Measurements from ENCODE around the gene PHC1. TPM values are rescaled to one million over a fixed set of nuclear protein-coding genes. Genes with fewer than 3 reads are reported as not detected.
"Not testable (repeated sequence)": the region's sequence is repeated elsewhere in the genome, so short reads cannot be mapped to it uniquely, and the experiment has no call there.

Gene PHC1
- polyA plus RNA-seq (2013) = 62.6 TPM

DNA sequence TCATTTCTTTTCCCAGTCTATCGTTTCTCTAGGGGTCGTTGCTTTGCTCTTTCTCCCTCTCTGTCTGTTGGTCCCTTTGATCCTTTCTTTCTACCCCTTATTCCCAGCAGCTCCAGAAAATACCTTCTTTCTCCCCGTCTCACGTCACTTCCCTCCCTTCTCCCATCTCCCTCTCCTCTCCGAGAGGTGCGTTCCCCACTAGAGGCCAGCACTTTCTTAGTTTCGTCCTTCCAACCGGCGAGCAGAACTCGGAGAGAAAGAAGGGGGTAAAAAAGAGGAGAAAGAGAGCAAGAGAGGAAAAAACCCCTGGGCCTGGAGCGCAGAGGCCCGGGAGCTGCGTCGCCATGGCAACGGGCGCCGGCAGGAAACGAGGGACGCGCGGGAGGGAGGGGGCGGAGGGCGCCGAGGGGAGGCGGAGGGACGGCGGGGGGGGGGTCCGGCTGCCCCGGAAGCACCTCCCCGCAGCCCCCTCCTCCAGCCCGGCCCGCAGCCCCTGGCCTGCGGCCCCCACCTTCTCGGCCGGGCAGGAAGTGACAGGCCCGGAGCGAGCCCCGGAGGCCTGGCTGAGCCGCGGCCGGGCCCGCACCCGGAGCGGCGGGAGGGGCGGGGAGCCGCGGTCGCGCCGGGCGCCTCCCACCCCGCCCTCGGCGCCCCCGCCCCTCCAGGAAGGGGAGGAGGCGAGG is at the start of gene PHC1:
PHC1 (plus strand) TSS at position 477 of the 683 bp plus-strand sequence. CDS start 3,169 bp downstream, outside the sequence.
- Histone ChIP-seq H3K27ac (ENCODE audit: insufficient read depth in 1 of 2, low read depth in 1 of 2, low read length in 2 of 2, poor library complexity in 1 of 2, severe bottlenecking in 2 of 2) (peak within 1 kb of the TSS; percentile 82 to 90), H3K4me3 (ENCODE audit: control insufficient read depth in 1 of 7, extremely low read depth in 1 of 7, insufficient read depth in 4 of 7, low read depth in 2 of 7, low read length in 6 of 7) (peak within 1 kb of the TSS; percentile 60 to 92 (median 87)), H3K4me1 (ENCODE audit: control extremely low read depth in 1 of 4, control insufficient read depth in 4 of 4, insufficient read depth in 4 of 4, low read length in 3 of 4) (peaks cover 0 to 25% (median 18%) of the 10 kb centered on the region in 4 experiments)
- peak; percentile 66 to 79 (median 77) for DNase-seq
- CTCF ChIA-PET = interaction anchor here (0.8 to 1.6 kb wide), 5 partner anchors 20 to 35 kb away, joined by 3 to 6 read pairs (median 3); partner anchors contain the start of gene M6PR
- POLR2A ChIA-PET; H3K36me3 ChIP-seq (ENCODE audit: control insufficient read depth in 4 of 4, insufficient read depth in 4 of 4, low read length in 3 of 4); H3K27me3 ChIP-seq (replicated peaks in 2 of 5; ENCODE audit: control insufficient read depth in 4 of 5, insufficient read depth in 5 of 5, low read length in 4 of 5); H3K9me3 ChIP-seq (ENCODE audit: control extremely low read depth in 1 of 5, control insufficient read depth in 4 of 5, insufficient read depth in 2 of 5, low read depth in 1 of 5, low read length in 4 of 5): not testable (repeated sequence)
- 0% methylated on average over 7 of the region's 57 CpGs for WGBS (ENCODE audit: insufficient coverage)

DNA sequence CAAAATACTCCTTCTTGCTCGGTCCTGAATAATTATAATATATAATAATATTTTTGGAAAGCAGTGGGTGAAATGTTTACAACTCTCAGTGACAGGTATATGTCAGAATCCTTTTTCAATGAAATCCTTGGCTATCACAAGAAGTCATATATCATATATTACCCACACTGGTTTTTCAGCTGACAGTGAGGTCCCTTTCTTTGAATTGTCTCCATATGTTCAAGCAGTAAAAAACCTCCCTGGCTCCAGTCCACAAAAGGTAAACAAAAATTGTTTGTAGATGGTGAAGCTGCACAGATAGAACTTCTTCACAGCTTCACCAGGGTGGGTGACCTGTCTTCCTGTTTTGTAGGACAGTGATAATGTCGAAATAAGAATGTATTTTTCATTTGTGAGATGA is 47.9 kb upstream of the PHC1 start:
- Histone ChIP-seq H3K9me3 (ENCODE audit: control extremely low read depth in 1 of 5, control insufficient read depth in 4 of 5, insufficient read depth in 2 of 5, low read depth in 1 of 5, low read length in 4 of 5) (no peaks in the 10 kb centered on the region), H3K36me3 (ENCODE audit: control insufficient read depth in 4 of 4, insufficient read depth in 4 of 4, low read length in 3 of 4) (no peaks in the 10 kb centered on the region), H3K4me1 (ENCODE audit: control extremely low read depth in 1 of 4, control insufficient read depth in 4 of 4, insufficient read depth in 4 of 4, low read length in 3 of 4) (no peaks in the 10 kb centered on the region), H3K4me3 (ENCODE audit: control insufficient read depth in 1 of 7, extremely low read depth in 1 of 7, insufficient read depth in 4 of 7, low read depth in 2 of 7, low read length in 6 of 7) (no peak overlapping the region), H3K27me3 (replicated peaks in 2 of 5; ENCODE audit: control insufficient read depth in 4 of 5, insufficient read depth in 5 of 5, low read length in 4 of 5) (no peaks in the 10 kb centered on the region), H3K27ac (ENCODE audit: insufficient read depth in 1 of 2, low read depth in 1 of 2, low read length in 2 of 2, poor library complexity in 1 of 2, severe bottlenecking in 2 of 2) (no peak overlapping the region)
- CTCF ChIA-PET = interaction anchor here (0.6 to 1.3 kb wide), 2 partner anchors 10 to 24 kb away, joined by 3 read pairs; no protein-coding TSS in a partner anchor
- DNase-seq = no peak
- POLR2A ChIA-PET = no interaction called here
- no CpG with 5 or more reads among the region's 2 CpGs for WGBS (ENCODE audit: insufficient coverage)

DNA sequence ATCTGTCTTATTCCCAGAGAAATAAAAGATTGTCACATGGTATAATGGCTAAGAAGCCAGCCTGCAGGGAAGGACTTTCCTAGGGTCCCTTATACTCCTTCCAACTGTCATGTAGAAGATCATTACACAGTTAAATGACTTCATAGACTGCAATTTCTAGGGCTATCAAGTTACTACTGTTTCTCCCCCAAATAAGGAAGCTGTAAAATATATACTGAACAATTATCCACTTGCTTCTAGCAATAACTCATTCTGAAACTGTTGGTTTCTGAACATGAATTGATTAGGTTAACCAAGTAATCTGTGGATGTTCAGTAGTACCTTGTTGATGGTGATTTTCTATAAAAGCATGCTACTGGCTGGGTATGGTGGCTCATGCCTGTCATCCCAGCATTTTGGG is 47.3 kb upstream of the PHC1 start:
- DNase-seq = no peak
- ChIA-PET CTCF (interaction anchor here (1.3 to 2.3 kb wide), 2 partner anchors 23 to 185 kb away, joined by 3 to 7 read pairs; no protein-coding TSS in a partner anchor), POLR2A (no interaction called here)
- no peaks in the 10 kb centered on the region for H3K4me1 ChIP-seq (ENCODE audit: control extremely low read depth in 1 of 4, control insufficient read depth in 4 of 4, insufficient read depth in 4 of 4, low read length in 3 of 4)
- no peak overlapping the region for H3K27ac ChIP-seq (ENCODE audit: insufficient read depth in 1 of 2, low read depth in 1 of 2, low read length in 2 of 2, poor library complexity in 1 of 2, severe bottlenecking in 2 of 2)
- no peaks in the 10 kb centered on the region for H3K9me3 ChIP-seq (ENCODE audit: control extremely low read depth in 1 of 5, control insufficient read depth in 4 of 5, insufficient read depth in 2 of 5, low read depth in 1 of 5, low read length in 4 of 5)
- no peak overlapping the region for H3K4me3 ChIP-seq (ENCODE audit: control insufficient read depth in 1 of 7, extremely low read depth in 1 of 7, insufficient read depth in 4 of 7, low read depth in 2 of 7, low read length in 6 of 7)
- no peaks in the 10 kb centered on the region for H3K27me3 ChIP-seq (replicated peaks in 2 of 5; ENCODE audit: control insufficient read depth in 4 of 5, insufficient read depth in 5 of 5, low read length in 4 of 5)
- H3K36me3 ChIP-seq (ENCODE audit: control insufficient read depth in 4 of 4, insufficient read depth in 4 of 4, low read length in 3 of 4) = no peaks in the 10 kb centered on the region

DNA sequence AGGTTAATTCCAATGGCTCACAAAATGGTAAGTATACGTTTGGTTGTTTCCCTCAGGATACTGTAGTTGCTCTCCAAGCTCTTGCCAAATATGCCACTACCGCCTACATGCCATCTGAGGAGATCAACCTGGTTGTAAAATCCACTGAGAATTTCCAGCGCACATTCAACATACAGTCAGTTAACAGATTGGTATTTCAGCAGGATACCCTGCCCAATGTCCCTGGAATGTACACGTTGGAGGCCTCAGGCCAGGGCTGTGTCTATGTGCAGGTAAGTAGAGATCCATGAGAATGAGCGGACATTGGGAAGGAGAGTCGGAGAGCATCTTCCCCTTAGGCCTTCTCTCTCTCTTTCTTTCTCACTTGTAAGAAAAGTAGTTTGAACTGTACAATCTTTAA is 46.5 kb upstream of the PHC1 start:
- Histone ChIP-seq H3K36me3 (ENCODE audit: control insufficient read depth in 4 of 4, insufficient read depth in 4 of 4, low read length in 3 of 4) (no peaks in the 10 kb centered on the region), H3K9me3 (ENCODE audit: control extremely low read depth in 1 of 5, control insufficient read depth in 4 of 5, insufficient read depth in 2 of 5, low read depth in 1 of 5, low read length in 4 of 5) (no peaks in the 10 kb centered on the region), H3K4me3 (ENCODE audit: control insufficient read depth in 1 of 7, extremely low read depth in 1 of 7, insufficient read depth in 4 of 7, low read depth in 2 of 7, low read length in 6 of 7) (no peak overlapping the region), H3K27ac (ENCODE audit: insufficient read depth in 1 of 2, low read depth in 1 of 2, low read length in 2 of 2, poor library complexity in 1 of 2, severe bottlenecking in 2 of 2) (no peak overlapping the region), H3K27me3 (replicated peaks in 2 of 5; ENCODE audit: control insufficient read depth in 4 of 5, insufficient read depth in 5 of 5, low read length in 4 of 5) (no peaks in the 10 kb centered on the region), H3K4me1 (ENCODE audit: control extremely low read depth in 1 of 4, control insufficient read depth in 4 of 4, insufficient read depth in 4 of 4, low read length in 3 of 4) (no peaks in the 10 kb centered on the region)
- 96% methylated on average over 5 of the region's 6 CpGs for WGBS (ENCODE audit: insufficient coverage)
- POLR2A ChIA-PET = no interaction called here
- CTCF ChIA-PET = interaction anchor here (1.0 to 2.3 kb wide), 2 partner anchors 23 to 186 kb away, joined by 3 to 7 read pairs; no protein-coding TSS in a partner anchor
- no peak for DNase-seq

DNA sequence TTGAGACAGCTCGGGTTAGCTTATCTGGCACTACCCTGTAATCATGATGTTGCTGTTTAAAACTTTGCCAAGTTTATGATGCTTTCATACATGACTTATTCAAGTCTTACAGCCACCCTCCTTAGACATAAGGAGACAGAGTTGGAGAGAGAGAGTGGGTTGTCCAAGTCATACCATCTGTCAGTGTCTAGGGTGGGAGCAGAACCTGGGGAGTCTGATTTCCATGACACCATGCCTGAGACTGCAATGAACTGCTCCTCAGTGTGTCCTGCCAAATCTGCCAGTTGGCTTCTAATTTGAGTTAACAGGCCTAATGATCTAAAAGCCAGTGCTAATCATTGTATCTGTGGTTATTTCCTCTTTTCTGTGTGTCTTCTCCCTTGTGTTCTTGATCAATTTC is 43.7 kb upstream of the PHC1 start:
- H3K4me3 ChIP-seq (ENCODE audit: control insufficient read depth in 1 of 7, extremely low read depth in 1 of 7, insufficient read depth in 4 of 7, low read depth in 2 of 7, low read length in 6 of 7) = no peak overlapping the region
- no peaks in the 10 kb centered on the region for H3K36me3 ChIP-seq (ENCODE audit: control insufficient read depth in 4 of 4, insufficient read depth in 4 of 4, low read length in 3 of 4)
- no peak overlapping the region for H3K27ac ChIP-seq (ENCODE audit: insufficient read depth in 1 of 2, low read depth in 1 of 2, low read length in 2 of 2, poor library complexity in 1 of 2, severe bottlenecking in 2 of 2)
- no peaks in the 10 kb centered on the region for H3K9me3 ChIP-seq (ENCODE audit: control extremely low read depth in 1 of 5, control insufficient read depth in 4 of 5, insufficient read depth in 2 of 5, low read depth in 1 of 5, low read length in 4 of 5)
- DNase-seq = no peak
- no peaks in the 10 kb centered on the region for H3K4me1 ChIP-seq (ENCODE audit: control extremely low read depth in 1 of 4, control insufficient read depth in 4 of 4, insufficient read depth in 4 of 4, low read length in 3 of 4)
- whole genome bisulfite sequencing (ENCODE audit: insufficient coverage) = no CpG with 5 or more reads among the region's 1 CpG
- ChIA-PET CTCF (interaction anchor here (1.2 kb wide), 1 partner anchor 20 kb away, joined by 3 read pairs; no protein-coding TSS in a partner anchor), POLR2A (no interaction called here)
- no peaks in the 10 kb centered on the region for H3K27me3 ChIP-seq (replicated peaks in 2 of 5; ENCODE audit: control insufficient read depth in 4 of 5, insufficient read depth in 5 of 5, low read length in 4 of 5)

DNA sequence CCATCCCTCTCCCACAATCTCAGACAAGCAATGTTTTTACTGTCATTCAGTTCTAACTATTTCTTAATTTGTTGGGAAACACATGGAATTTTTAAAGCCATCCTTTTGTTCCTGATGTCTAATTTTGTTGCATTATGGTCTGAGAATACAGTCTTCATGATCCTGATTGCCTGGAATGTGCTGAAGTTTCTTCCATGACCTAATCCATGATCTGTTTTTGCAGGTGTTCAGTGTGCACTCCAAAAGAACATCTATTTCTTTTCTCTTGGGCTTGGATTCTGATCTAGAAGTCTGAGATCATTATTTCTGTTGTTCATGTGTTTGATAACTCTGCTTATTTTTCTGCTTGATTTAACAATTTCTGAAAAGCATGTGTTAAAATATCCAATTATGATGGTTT is 43.2 kb upstream of the PHC1 start:
- H3K27ac ChIP-seq (ENCODE audit: insufficient read depth in 1 of 2, low read depth in 1 of 2, low read length in 2 of 2, poor library complexity in 1 of 2, severe bottlenecking in 2 of 2) = no peak overlapping the region
- POLR2A ChIA-PET = no interaction called here
- no peak for DNase-seq
- CTCF ChIA-PET = no interaction called here
- no peaks in the 10 kb centered on the region for H3K4me1 ChIP-seq (ENCODE audit: control extremely low read depth in 1 of 4, control insufficient read depth in 4 of 4, insufficient read depth in 4 of 4, low read length in 3 of 4)
- H3K9me3 ChIP-seq (ENCODE audit: control extremely low read depth in 1 of 5, control insufficient read depth in 4 of 5, insufficient read depth in 2 of 5, low read depth in 1 of 5, low read length in 4 of 5) = no peaks in the 10 kb centered on the region
- no peaks in the 10 kb centered on the region for H3K27me3 ChIP-seq (replicated peaks in 2 of 5; ENCODE audit: control insufficient read depth in 4 of 5, insufficient read depth in 5 of 5, low read length in 4 of 5)
- no peaks in the 10 kb centered on the region for H3K36me3 ChIP-seq (ENCODE audit: control insufficient read depth in 4 of 4, insufficient read depth in 4 of 4, low read length in 3 of 4)
- H3K4me3 ChIP-seq (ENCODE audit: control insufficient read depth in 1 of 7, extremely low read depth in 1 of 7, insufficient read depth in 4 of 7, low read depth in 2 of 7, low read length in 6 of 7) = no peak overlapping the region

DNA sequence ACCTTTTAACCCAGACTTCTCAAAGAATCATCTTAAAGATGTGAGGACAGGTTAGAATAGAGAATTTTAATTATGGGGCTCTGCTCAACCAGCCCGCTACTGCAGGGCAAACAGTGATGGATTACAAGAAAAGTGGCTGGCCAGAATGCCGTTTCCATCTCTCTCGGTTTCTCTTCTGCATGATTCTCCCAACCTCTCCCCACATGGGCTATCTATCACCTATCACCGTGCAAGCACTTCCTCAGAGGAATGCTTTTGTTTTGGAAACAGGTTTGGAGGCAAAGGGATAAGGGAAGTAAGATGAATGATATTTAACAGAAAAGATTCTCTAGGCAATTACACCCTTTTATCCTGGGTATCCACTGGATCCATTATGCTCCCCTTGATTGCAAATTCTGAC is 37.4 kb upstream of the PHC1 start:
- no peak overlapping the region for H3K4me3 ChIP-seq (ENCODE audit: control insufficient read depth in 1 of 7, extremely low read depth in 1 of 7, insufficient read depth in 4 of 7, low read depth in 2 of 7, low read length in 6 of 7)
- H3K4me1 ChIP-seq (ENCODE audit: control extremely low read depth in 1 of 4, control insufficient read depth in 4 of 4, insufficient read depth in 4 of 4, low read length in 3 of 4) = no peaks in the 10 kb centered on the region
- no peaks in the 10 kb centered on the region for H3K36me3 ChIP-seq (ENCODE audit: control insufficient read depth in 4 of 4, insufficient read depth in 4 of 4, low read length in 3 of 4)
- 0% methylated on average over 1 of the region's 4 CpGs for WGBS (ENCODE audit: insufficient coverage)
- ChIA-PET CTCF (no interaction called here), POLR2A (interaction anchor here (0.6 kb wide), 1 partner anchor 79 kb away, joined by 3 read pairs; no protein-coding TSS in a partner anchor)
- no peak for DNase-seq
- no peak overlapping the region for H3K27ac ChIP-seq (ENCODE audit: insufficient read depth in 1 of 2, low read depth in 1 of 2, low read length in 2 of 2, poor library complexity in 1 of 2, severe bottlenecking in 2 of 2)
- H3K27me3 ChIP-seq (replicated peaks in 2 of 5; ENCODE audit: control insufficient read depth in 4 of 5, insufficient read depth in 5 of 5, low read length in 4 of 5) = no peaks in the 10 kb centered on the region
- H3K9me3 ChIP-seq (ENCODE audit: control extremely low read depth in 1 of 5, control insufficient read depth in 4 of 5, insufficient read depth in 2 of 5, low read depth in 1 of 5, low read length in 4 of 5) = no peaks in the 10 kb centered on the region
